GM12892 (cell line): Measurements from ENCODE around the gene ZNF106.

Experiments
- DNase-seq: peaks from one replicate; pipeline ENCODE4 v3.0.0; 2011; ENCODE audit not compliant: insufficient read length
- FAIRE-seq: peaks from 2 replicates; lab custom pipeline; 2011; peaks lifted over from hg19 to GRCh38; lab: Jason Lieb, UNC
- POLR2A ChIP-seq: IDR thresholded peaks from 2 replicates; pipeline ENCODE4 v1.6.1; 2011; ENCODE audit warnings: low read depth, low read length, control low read depth
- POLR2AphosphoS5 ChIP-seq: IDR thresholded peaks from 2 replicates; pipeline ENCODE4 v1.6.1; 2011; ENCODE audit warnings: low read depth, low read length, control low read depth
- TAF1 ChIP-seq: IDR thresholded peaks from 2 replicates; pipeline ENCODE4 v1.6.1; 2011; ENCODE audit warnings: low read depth, mild to moderate bottlenecking, control low read depth, low read length, borderline replicate concordance

ZNF106 gene

DNA sequence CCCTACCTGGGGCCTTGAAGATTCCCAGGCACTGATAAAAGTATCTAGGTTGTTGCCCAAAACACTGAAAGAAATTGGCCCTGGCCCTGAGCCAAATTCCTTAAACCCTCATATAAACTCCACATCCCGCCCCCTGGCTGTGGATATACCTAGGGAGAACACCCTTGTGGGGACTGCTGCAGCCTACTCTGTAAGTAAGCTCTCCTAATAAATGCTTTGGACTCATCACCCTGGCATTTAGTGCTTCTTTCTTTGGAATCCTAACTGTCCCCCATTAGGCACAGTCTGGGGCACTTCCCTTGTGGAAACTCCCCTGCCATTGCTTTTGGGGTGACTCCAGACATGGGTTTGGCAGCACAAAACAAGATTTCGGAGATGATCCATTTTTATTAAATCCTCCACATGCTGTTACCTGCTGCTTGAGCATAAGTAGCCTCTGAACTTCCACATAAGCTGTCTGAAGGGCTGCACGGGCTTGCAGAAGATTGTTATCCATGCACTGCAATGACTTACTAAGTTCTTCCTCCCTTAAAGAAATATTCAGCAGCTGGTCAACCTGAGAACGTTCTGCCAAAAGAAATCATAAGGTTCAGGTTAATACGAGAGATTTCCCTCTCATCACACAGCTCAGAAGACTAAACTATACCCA lies 46.4 kb downstream of the ZNF106 start:
- TF ChIP-seq POLR2AphosphoS5: no peak
- no peak for TF ChIP-seq POLR2A
- no peak for TF ChIP-seq TAF1
- FAIRE-seq (no peak), DNase-seq (no peak)

GRCh38 chr15:42427429-42428223 lies 63.3 kb downstream of the ZNF106 start:
- FAIRE-seq: no peak
- TF ChIP-seq TAF1 (no peak), POLR2AphosphoS5 (no peak), POLR2A (no peak)
- no peak for DNase-seq

DNA sequence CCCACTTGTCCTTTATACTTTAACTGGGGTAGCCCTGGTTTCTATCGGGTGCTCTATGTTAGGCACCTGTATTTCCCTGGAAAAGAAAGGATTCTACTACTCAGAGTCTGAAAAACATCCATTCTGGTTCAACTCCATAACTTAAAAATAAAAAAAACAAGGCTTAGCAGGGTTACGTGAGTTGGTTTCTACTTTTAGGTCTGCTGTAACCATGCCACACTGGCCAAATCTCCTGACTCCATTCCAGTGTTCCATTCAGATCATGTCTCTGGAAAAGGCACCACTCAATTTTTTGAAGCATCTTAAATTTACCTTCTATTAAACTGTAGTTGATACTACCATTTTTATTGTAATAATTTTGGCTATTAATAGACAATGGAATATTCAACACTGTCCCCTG lies 69.6 kb downstream of the ZNF106 start:
- DNase-seq (no peak), FAIRE-seq (no peak)
- no peak for TF ChIP-seq POLR2A
- no peak for TF ChIP-seq TAF1
- TF ChIP-seq POLR2AphosphoS5: no peak

DNA sequence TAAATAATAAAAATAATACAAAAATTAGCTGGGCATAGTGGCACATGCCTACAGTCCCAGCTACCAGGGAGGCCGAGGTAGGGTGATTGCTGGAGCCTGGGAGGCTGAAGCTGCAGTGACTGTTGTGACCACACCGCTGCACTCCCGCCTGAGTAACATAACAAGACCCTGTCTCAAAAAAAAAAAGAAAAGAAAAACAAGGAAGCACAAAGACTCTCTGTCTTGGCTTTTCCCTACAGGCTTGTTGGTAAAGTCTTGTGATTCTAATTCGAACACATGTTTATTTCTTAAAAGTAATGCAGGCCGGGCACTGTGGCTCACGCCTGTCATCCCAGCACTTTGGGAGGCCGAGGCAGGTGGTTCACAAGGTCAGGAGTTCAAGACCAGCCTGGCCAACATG lies 71.6 kb downstream of the ZNF106 start:
- DNase-seq (no peak), FAIRE-seq (no peak)
- TF ChIP-seq POLR2AphosphoS5 (no peak), TAF1 (no peak), POLR2A (no peak)

DNA sequence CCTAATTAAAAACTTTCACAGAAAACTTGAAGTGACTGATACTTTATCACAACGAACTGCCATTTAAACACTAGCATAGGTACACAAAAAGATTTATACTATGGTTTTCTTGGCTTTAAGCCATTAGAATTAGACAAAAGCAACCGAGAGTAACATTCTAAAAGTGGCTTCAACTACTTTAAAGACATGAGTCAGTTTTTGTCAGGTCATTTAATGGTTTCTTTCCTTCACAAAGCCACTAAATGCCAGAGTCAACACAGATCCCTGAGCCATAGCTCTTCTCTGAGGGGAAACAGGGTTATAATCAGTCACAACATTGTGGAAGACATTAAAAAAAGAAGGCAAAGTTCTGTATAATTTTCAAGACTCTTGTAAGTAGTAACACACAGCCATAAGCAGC lies 77.0 kb downstream of the ZNF106 start:
- TF ChIP-seq TAF1: no peak
- no peak for TF ChIP-seq POLR2AphosphoS5
- TF ChIP-seq POLR2A: no peak
- no peak for FAIRE-seq
- no peak for DNase-seq

DNA sequence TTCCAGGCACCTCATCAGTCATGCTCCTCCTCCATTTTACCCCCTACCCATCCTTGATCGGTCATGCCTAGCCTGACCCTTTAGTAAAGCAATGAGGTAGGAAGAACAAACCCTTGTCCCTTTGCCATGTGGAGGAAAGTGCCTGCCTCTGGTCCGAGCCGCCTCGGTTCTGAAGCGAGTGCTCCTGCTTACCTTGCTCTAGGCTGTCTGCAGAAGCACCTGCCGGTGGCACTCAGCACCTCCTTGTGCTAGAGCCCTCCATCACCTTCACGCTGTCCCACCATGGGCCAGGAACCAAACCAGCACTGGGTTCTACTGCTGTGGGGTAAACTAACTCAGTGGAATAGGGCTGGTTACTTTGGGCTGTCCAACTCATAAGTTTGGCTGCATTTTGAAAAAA lies 79.1 kb downstream of the ZNF106 start:
- TF ChIP-seq POLR2AphosphoS5 (no peak), POLR2A (no peak), TAF1 (no peak)
- FAIRE-seq (no peak), DNase-seq (no peak)

- TF ChIP-seq POLR2A: no peak
- no peak for TF ChIP-seq TAF1
- TF ChIP-seq POLR2AphosphoS5: no peak
Measured at GRCh38 chr15:42409011-42409410, 81.9 kb downstream of the ZNF106 start.

GRCh38 chr15:42408178-42408577 lies 82.8 kb downstream of the ZNF106 start:
- TF ChIP-seq POLR2A (no peak), POLR2AphosphoS5 (no peak), TAF1 (no peak)
- no peak for FAIRE-seq
- DNase-seq: no peak

More at GRCh38 chr15:42409011-42409410, 81.9 kb downstream of the ZNF106 start:
- DNase-seq (no peak), FAIRE-seq (no peak)

DNA sequence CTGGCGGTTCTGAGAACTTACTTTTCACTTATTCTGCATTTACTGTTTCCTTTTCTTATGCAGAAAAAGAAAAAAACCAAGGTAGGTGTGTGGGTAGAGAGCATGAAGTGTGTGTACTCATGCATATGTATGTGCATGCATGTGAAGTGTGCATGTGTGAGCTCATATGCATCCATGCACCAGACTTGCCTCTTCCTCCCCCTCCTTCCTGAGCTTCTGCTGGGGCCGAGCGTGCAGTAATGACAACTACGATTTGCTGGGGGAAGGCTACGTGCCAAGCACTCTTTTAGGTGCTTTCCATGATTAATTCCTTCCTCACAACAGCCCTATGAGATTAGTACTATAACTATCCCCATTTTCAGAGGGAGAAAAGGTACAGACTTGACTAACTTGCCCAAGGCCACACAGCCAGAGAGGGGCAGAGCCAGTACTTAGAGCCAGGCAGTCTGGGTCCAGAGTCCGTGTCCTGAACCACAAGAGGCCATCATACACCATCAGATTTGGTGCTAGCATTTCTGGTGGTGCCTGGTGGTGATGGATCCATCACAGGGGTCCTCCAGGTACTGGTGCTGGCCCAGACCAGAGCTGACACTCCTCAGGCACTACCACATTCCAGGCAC lies 85.0 kb downstream of the ZNF106 start:
- FAIRE-seq: no peak

GRCh38 chr15:42404461-42405235 lies 86.3 kb downstream of the ZNF106 start:
- no peak for FAIRE-seq
- no peak for DNase-seq
- TF ChIP-seq POLR2A: no peak
- TF ChIP-seq TAF1: no peak
- TF ChIP-seq POLR2AphosphoS5: no peak

More for the DNA sequence above, 85.0 kb downstream of the ZNF106 start:
- TF ChIP-seq TAF1: no peak
- TF ChIP-seq POLR2AphosphoS5: no peak
- TF ChIP-seq POLR2A: no peak
- no peak for DNase-seq

- no peak for DNase-seq
- no peak for FAIRE-seq
- TF ChIP-seq POLR2A (no peak), POLR2AphosphoS5 (no peak), TAF1 (no peak)
Measured at GRCh38 chr15:42403389-42403788, 87.6 kb downstream of the ZNF106 start.
